Mesenchymal stem cell (in vitro differentiated cells and primary cell): ENCODE measurements around the gene POLD2.

Experiments
- DNase-seq: peaks from one replicate; pipeline ENCODE4 v3.0.0-alpha.2; 2013
- H2AFZ ChIP-seq: one replicate; pipeline ENCODE4 v1.6.1; 2013; ENCODE audit warnings: low read depth, mild to moderate bottlenecking, control low read depth, inconsistent platforms, low read length, moderate library complexity
- H2AK5ac ChIP-seq: 2 replicates; pipeline ENCODE4 v1.6.1; 2013; ENCODE audit warnings: low read length, moderate library complexity, mild to moderate bottlenecking, inconsistent platforms; ENCODE audit not compliant: severe bottlenecking
- H2BK120ac ChIP-seq: one replicate; pipeline ENCODE4 v1.6.1; 2013; ENCODE audit warnings: low read depth, mild to moderate bottlenecking, inconsistent platforms, low read length, moderate library complexity
- H2BK12ac ChIP-seq, 2 experiments: one replicate each; pipeline ENCODE4 v1.6.1; 2013; ENCODE audit warnings: inconsistent platforms in 2 of 2, low read length in 2 of 2, mild to moderate bottlenecking in 2 of 2, moderate library complexity in 2 of 2, control low read depth in 1 of 2
- H2BK15ac ChIP-seq: one replicate; pipeline ENCODE4 v1.6.1; 2013; ENCODE audit warnings: mild to moderate bottlenecking, low read depth, inconsistent platforms; ENCODE audit not compliant: poor library complexity, severe bottlenecking
- H2BK5ac ChIP-seq: 2 replicates; pipeline ENCODE4 v1.6.1; 2013; ENCODE audit warnings: low read depth, mild to moderate bottlenecking, low read length, control low read depth, inconsistent platforms; ENCODE audit not compliant: poor library complexity, severe bottlenecking
- H3K14ac ChIP-seq, 2 experiments: one replicate each; pipeline ENCODE4 v1.6.1; 2013; ENCODE audit warnings: inconsistent platforms in 2 of 2, low read length in 2 of 2, control low read depth in 1 of 2, mild to moderate bottlenecking in 1 of 2, moderate library complexity in 1 of 2
- H3K18ac ChIP-seq, 2 experiments: one replicate each; pipeline ENCODE4 v1.6.1; 2013; ENCODE audit warnings: inconsistent platforms in 2 of 2, low read length in 2 of 2, control low read depth in 1 of 2, low read depth in 1 of 2, mild to moderate bottlenecking in 1 of 2
- H3K23ac ChIP-seq, 2 experiments: one replicate each; pipeline ENCODE4 v1.6.1; 2013; ENCODE audit warnings: inconsistent platforms in 2 of 2, low read length in 2 of 2, mild to moderate bottlenecking in 2 of 2, moderate library complexity in 2 of 2, control low read depth in 1 of 2
- H3K27ac ChIP-seq: 2 replicates; pipeline ENCODE4 v1.5.1; 2013; ENCODE audit warnings: mild to moderate bottlenecking, moderate library complexity, low read length, control low read depth, inconsistent platforms; ENCODE audit not compliant: poor library complexity, severe bottlenecking
- H3K27me3 ChIP-seq, 2 experiments: 2 replicates each; pipeline versions ENCODE4 v1.6.1 to v1.7.0; 2013; ENCODE audit warnings: low read length in 2 of 2, mild to moderate bottlenecking in 2 of 2, moderate library complexity in 2 of 2, control low read depth in 1 of 2, inconsistent platforms in 1 of 2; ENCODE audit not compliant: control insufficient read depth in 1 of 2, insufficient read depth in 1 of 2
- H3K36me3 ChIP-seq, 2 experiments: 2 replicates each; pipeline versions ENCODE4 v1.6.1 to v1.7.0; 2013; ENCODE audit warnings: low read length in 2 of 2, control low read depth in 1 of 2, inconsistent platforms in 1 of 2, low read depth in 1 of 2, mild to moderate bottlenecking in 1 of 2; ENCODE audit not compliant: insufficient read depth in 2 of 2, control insufficient read depth in 1 of 2
- H3K4ac ChIP-seq, 2 experiments: one replicate each; pipeline ENCODE4 v1.6.1; 2013; ENCODE audit warnings: inconsistent platforms in 2 of 2, low read length in 2 of 2, mild to moderate bottlenecking in 2 of 2, moderate library complexity in 2 of 2, control low read depth in 1 of 2, low read depth in 1 of 2
- H3K4me1 ChIP-seq: 2 replicates; pipeline ENCODE4 v1.6.1; 2013; ENCODE audit warnings: low read depth, low read length, control low read depth; ENCODE audit not compliant: control insufficient read depth, insufficient read depth
- H3K4me2 ChIP-seq: 2 replicates; pipeline ENCODE4 v1.6.1; 2013; ENCODE audit warnings: low read length, mild to moderate bottlenecking, inconsistent platforms; ENCODE audit not compliant: poor library complexity, severe bottlenecking
- H3K4me3 ChIP-seq, 2 experiments: 2 replicates each; pipeline versions ENCODE4 v1.5.1 to v1.7.0; 2013; ENCODE audit warnings: low read length in 2 of 2, mild to moderate bottlenecking in 2 of 2, control low read depth in 1 of 2, low read depth in 1 of 2; ENCODE audit not compliant: insufficient read depth in 1 of 2
- H3K79me1 ChIP-seq: replicated peaks from 2 replicates; pipeline ENCODE4 v1.6.1; 2013; ENCODE audit warnings: mild to moderate bottlenecking, control low read depth, low read length, inconsistent platforms; ENCODE audit not compliant: poor library complexity, severe bottlenecking
- H3K9ac ChIP-seq: 2 replicates; pipeline ENCODE4 v1.7.0; 2013; ENCODE audit warnings: mild to moderate bottlenecking, low read length, moderate library complexity
- H3K9me3 ChIP-seq: 2 replicates; pipeline ENCODE4 v1.7.0; 2013; ENCODE audit warnings: mild to moderate bottlenecking, low read length; ENCODE audit not compliant: control insufficient read depth
- H4K8ac ChIP-seq: one replicate; pipeline ENCODE4 v1.6.1; 2013; ENCODE audit warnings: inconsistent platforms, mild to moderate bottlenecking, low read length, moderate library complexity
- H4K91ac ChIP-seq: one replicate; pipeline ENCODE4 v1.6.1; 2013; ENCODE audit warnings: mild to moderate bottlenecking, low read length, inconsistent platforms
- WGBS: methylation state at CpG from one replicate; pipeline ENCODE4 v1.1.7; 2013; ENCODE audit warnings: mixed read lengths; 5-methylcytosine and 5-hydroxymethylcytosine counted together

The POLD2 gene

DNA sequence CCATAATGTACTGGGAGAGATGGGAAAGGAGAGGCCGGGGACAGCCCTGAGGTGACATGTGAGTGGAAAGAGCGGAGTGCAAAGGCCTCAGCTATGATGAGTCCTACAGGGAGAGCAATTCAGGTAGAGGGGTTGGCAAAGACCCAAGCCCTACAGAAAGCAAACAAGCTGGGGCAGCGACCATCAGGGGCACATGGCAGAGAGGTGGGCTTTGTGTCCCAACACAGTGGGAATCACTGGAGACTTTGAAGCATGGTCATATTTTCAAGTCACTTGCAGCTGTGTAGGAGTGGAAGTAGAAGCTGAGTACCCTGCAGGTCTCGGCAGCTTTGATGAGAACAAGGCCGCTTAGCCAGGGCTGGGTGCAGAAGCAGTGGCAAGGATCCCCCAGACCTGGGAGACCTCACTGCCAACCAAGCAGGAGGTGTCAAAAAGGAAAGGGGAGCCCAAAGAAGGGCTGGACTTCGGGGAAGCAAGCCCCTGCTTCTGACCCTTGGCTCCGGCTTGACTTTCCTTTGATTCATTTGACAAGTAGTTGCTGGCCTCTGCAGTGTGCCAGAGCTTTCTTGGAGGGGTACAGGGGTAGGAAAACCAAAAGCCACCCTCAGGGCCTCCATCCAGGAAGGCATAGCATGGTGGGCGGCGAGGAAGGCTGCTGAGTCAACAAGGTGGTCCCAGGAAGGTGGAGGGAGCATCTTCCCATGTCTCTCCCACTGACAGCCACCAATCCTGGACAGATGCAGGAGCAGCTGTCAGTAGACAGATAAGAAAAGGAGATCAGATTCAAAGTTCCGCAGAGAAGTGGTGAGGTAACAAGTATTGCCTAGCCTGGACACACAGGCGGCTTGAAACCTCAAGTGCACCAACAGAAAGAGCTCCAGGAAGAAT is 56.0 kb downstream of the POLD2 start:
- H3K27me3 ChIP-seq: no peaks in the 10 kb centered on the region
- H3K79me1 ChIP-seq: no peaks in the 10 kb centered on the region
- no peak overlapping the region for H2AFZ ChIP-seq
- no peak overlapping the region for H3K4me2 ChIP-seq
- peaks cover 19% of the 10 kb centered on the region for H3K4me1 ChIP-seq
- H2BK15ac ChIP-seq: no peak overlapping the region
- no peak overlapping the region for H3K14ac ChIP-seq
- no peaks in the 10 kb centered on the region for H3K9me3 ChIP-seq
- H4K91ac ChIP-seq: no peak overlapping the region
- WGBS: 92% methylated on average over 11 of the region's 11 CpGs
- H3K4me3 ChIP-seq: no peak overlapping the region
- H3K4ac ChIP-seq: no peak overlapping the region
- no peak overlapping the region for H2AK5ac ChIP-seq
- no peak for DNase-seq
- no peak overlapping the region for H2BK5ac ChIP-seq
- no peak overlapping the region for H3K18ac ChIP-seq
- no peak overlapping the region for H3K23ac ChIP-seq
- no peak overlapping the region for H2BK120ac ChIP-seq
- H3K36me3 ChIP-seq: peaks cover 6 to 7% of the 10 kb centered on the region in 2 experiments
- H3K27ac ChIP-seq: no peak overlapping the region
- no peak overlapping the region for H2BK12ac ChIP-seq
- no peak overlapping the region for H4K8ac ChIP-seq
- H3K9ac ChIP-seq: no peak overlapping the region

DNA sequence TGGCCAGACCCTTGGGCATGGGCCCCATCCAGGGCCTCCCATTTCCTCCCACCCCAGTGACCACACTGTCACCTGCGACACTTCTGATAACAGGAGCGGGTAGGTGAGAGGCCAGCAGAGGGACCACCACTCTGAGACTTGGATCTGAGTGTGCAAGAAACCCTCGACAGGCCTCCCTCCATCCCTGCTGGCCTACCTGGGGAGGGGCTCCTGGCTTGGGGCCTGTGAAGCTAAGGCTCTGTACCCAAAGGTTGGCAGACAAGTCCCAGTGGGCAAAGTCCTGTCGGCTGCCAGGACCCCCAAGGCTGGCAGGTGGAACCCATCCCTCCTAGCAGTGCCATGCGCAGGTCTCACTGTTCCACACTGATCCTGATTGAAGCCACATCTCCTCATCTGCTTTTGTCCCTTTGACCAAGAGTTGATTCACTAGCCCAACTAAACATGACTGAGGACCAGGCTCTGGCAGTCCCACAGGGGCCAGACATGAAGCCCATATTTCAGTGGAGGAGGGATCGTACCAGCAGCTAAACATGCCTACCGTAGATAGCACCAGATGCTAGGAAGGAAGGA is 56.8 kb downstream of the POLD2 start:
- Histone ChIP-seq H4K8ac (no peak overlapping the region), H3K9ac (no peak overlapping the region), H2BK5ac (no peak overlapping the region), H3K4ac (no peak overlapping the region), H3K27me3 (no peaks in the 10 kb centered on the region), H3K23ac (no peak overlapping the region), H2BK12ac (no peak overlapping the region), H3K4me1 (peaks cover 17% of the 10 kb centered on the region), H3K27ac (no peak overlapping the region), H4K91ac (no peak overlapping the region), H3K18ac (no peak overlapping the region), H2BK15ac (no peak overlapping the region), H3K4me3 (no peak overlapping the region), H3K79me1 (no peaks in the 10 kb centered on the region), H2AK5ac (no peak overlapping the region), H3K9me3 (no peaks in the 10 kb centered on the region), H3K4me2 (no peak overlapping the region), H3K14ac (no peak overlapping the region), H3K36me3 (peaks cover 9 to 15% of the 10 kb centered on the region in 2 experiments), H2AFZ (no peak overlapping the region), H2BK120ac (no peak overlapping the region)
- DNase-seq: no peak
- WGBS: 88% methylated on average over 7 of the region's 7 CpGs

DNA sequence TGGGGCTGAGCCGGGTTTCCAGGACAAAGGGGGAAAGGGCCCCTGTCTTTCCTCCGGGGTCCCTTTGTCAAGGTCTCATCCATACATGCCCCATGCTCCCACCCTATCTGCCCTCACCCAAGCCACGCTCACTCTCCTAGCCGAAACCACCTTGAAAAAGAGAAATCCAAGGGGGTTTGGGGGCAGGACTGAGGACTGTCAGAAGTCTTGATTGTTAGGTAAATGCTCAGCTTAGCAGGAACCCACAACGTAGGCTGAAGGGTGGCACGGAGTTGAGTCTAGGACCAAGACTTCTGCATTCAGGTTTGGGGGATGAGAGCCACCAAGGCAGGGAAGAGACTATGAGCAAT is 57.3 kb downstream of the POLD2 start:
- Histone ChIP-seq H2BK120ac (no peak overlapping the region), H3K27ac (no peak overlapping the region), H3K27me3 (no peaks in the 10 kb centered on the region), H2BK12ac (no peak overlapping the region), H4K91ac (no peak overlapping the region), H3K9me3 (no peaks in the 10 kb centered on the region), H3K14ac (no peak overlapping the region), H3K18ac (peak overlapping the region in 1 of 2 experiments; percentile 13), H3K79me1 (no peaks in the 10 kb centered on the region), H2BK5ac (no peak overlapping the region), H3K4me3 (no peak overlapping the region), H3K36me3 (peaks cover 14 to 20% of the 10 kb centered on the region in 2 experiments), H3K4ac (no peak overlapping the region), H3K9ac (no peak overlapping the region), H2AK5ac (no peak overlapping the region), H3K4me2 (no peak overlapping the region), H3K4me1 (peaks cover 17% of the 10 kb centered on the region), H4K8ac (peak overlapping the region; percentile 45), H2BK15ac (no peak overlapping the region), H2AFZ (no peak overlapping the region), H3K23ac (no peak overlapping the region)
- no peak for DNase-seq
- WGBS: 79% methylated on average over 4 of the region's 6 CpGs

DNA sequence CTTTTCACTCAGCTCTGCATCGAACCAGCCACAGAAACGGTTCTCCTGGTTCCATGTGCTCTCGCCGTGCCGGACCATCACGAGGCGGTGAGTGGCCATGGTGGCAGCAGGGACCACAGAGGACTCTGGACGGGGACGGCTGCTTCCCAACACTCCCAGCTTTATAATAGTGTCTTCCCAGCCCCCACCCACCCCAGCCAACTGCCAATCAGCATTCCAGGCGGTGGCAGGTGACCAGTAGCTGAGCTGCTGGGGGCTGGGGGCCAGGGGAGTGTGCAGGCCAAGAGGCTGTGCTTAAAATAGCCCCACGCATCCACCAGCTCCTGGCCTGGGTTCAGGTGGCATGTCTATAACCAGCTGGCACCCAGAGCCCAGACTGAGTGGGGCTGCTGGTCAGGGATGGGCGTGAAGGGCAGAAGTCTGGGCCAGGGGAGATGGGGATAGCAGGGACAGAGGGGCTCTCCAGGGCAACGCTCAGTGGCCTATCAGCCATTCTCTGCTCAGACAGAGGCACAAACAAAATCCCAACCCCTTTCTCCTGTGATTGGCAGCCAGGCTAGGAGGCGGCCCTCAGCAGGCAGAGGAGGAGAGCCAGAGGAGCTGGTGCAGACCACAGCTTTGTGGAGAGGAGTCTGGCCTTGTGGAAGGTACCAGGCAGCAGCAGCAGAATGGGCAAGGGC is 57.8 kb downstream of the POLD2 start, which contains the start of gene PGAM2:
PGAM2 (minus strand) TSS at position 137 of the 680 bp plus-strand sequence; CDS start at position 99, 38 bp downstream.
- Histone ChIP-seq H3K4me2 (no peak within 1 kb of the TSS), H2AFZ (no peak within 1 kb of the TSS), H3K9me3 (no peaks in the 10 kb centered on the region), H4K8ac (peak within 1 kb of the TSS; percentile 45), H4K91ac (no peak within 1 kb of the TSS), H3K79me1 (no peaks in the 10 kb centered on the region), H3K4me1 (peaks cover 17% of the 10 kb centered on the region), H3K27ac (no peak within 1 kb of the TSS), H2BK15ac (no peak within 1 kb of the TSS), H3K4me3 (no peak within 1 kb of the TSS), H3K14ac (no peak within 1 kb of the TSS), H3K9ac (no peak within 1 kb of the TSS), H3K4ac (no peak within 1 kb of the TSS), H2BK12ac (no peak within 1 kb of the TSS), H3K36me3 (peaks cover 19 to 25% of the 10 kb centered on the region in 2 experiments), H3K27me3 (no peaks in the 10 kb centered on the region), H2AK5ac (no peak within 1 kb of the TSS), H3K18ac (peak within 1 kb of the TSS in 1 of 2 experiments; percentile 54), H2BK120ac (no peak within 1 kb of the TSS), H2BK5ac (no peak within 1 kb of the TSS), H3K23ac (peak within 1 kb of the TSS in 1 of 2 experiments; percentile 57)
- no peak for DNase-seq
- 52% methylated on average over 11 of the region's 14 CpGs for WGBS
